HL-60 (cell line): ENCODE results near the gene KCTD15.

Experiments
- CTCF ChIP-seq: IDR thresholded peaks from one replicate; pipeline ENCODE4 v1.5.1; 2011; ENCODE audit warnings: low read length, control low read depth, inconsistent platforms; ENCODE audit not compliant: insufficient read depth
- REST ChIP-seq: IDR thresholded peaks from 2 replicates; pipeline ENCODE4 v1.6.1; 2012; ENCODE audit warnings: low read depth; ENCODE audit not compliant: insufficient replicate concordance

DNA sequence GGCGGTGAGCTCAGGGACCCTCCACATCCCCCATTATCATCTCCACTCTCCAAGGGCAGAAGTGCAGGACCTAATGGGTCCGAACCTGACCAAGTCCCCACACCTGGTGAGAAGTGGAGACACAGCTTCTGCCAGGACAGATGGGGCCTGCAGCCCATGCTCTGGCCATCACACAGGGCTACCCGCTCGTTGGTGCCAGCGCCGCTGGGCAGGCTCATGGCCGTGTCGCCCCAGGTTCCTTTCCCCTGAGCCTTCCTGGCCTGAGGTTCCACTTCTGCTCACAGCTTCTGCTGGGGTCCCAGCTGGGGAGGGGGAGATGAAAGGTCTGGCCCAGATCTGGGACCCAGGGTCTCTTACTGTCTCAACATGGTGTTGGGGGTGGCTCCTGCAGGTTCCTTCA is 48.4 kb upstream of the KCTD15 start:
- TF ChIP-seq REST (no peak), CTCF (no peak)
